Amygdala (tissue), 56 donors: ENCODE data around the gene SERTAD2.
A peak's percentile ranks its signal among the peaks of the same experiment; 100 is the strongest.

Experiments used
- DNase-seq, 56 donors: peaks; one replicate each; lab custom pipeline; 2025; lab: John Stamatoyannopoulos, UW

SERTAD2 gene

DNA sequence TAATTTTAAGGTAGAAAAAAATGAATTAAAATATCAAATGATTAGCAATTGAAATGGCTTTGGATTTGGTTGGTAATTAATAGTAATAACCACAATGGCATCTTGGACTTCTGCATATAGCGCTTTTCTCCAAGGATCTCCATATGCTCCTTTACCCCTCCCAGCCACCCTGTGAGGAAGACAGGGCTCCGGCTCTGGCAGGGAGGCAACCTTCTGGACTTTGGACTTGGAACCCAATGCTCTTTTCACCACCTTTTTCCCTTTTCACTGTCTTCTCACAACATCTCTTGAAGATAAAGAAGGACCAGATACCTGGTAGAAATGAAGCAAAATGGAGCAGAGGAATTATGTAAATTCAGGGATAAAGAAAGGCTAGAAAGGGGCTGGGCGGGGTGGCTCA lies 23.8 kb upstream of the SERTAD2 start:
- DNase-seq: no peak

- peak in 17 of 56 donors; percentile 1 to 61 (median 19) for DNase-seq
Observed at GRCh38 chr2:64675860-64676259, 22.1 kb upstream of the SERTAD2 start.

- DNase-seq: no peak
Observed at GRCh38 chr2:64672708-64673107, 19.0 kb upstream of the SERTAD2 start.

GRCh38 chr2:64670047-64670446 lies 16.3 kb upstream of the SERTAD2 start:
- DNase-seq: no peak

- no peak for DNase-seq
Observed at GRCh38 chr2:64669288-64669687, 15.6 kb upstream of the SERTAD2 start.

DNA sequence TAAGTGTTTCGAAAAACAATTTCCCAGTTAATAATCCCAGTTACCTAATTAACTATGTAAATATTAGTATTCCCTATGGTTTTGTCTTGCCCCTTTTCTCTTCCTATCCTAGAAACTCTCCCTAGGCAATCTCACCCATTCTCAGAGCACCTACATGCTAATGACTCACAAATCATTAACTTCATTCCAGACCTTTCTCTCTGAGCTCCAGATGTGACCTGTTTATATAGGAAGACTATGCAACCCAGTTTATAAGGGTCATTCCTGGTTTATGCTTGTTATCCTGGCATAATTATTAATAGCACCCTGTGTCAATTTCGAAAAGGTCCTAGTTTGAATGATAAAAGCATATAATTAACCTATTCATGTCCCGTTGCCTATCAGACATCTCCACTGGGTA lies 14.8 kb upstream of the SERTAD2 start:
- DNase-seq: no peak

DNA sequence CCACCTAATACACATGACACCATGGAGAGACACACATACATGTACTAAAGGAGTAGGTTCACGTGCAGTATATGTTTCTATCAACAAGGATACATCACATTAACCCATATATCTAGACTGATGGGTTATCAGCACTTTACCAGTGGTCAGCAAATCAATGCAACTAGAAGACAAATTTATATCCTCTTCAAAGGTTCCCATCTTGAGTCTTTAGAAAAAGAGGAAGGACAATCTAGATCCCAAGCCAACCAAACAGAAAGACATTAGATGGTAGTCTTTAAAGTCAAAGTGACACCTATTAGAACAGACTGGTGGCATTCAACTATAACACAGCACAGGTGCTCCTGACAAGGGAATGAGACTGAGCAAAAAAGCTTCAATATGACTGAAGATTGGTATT lies 13.8 kb upstream of the SERTAD2 start:
- no peak for DNase-seq

GRCh38 chr2:64666810-64667438 lies 13.2 kb upstream of the SERTAD2 start:
- no peak for DNase-seq

DNA sequence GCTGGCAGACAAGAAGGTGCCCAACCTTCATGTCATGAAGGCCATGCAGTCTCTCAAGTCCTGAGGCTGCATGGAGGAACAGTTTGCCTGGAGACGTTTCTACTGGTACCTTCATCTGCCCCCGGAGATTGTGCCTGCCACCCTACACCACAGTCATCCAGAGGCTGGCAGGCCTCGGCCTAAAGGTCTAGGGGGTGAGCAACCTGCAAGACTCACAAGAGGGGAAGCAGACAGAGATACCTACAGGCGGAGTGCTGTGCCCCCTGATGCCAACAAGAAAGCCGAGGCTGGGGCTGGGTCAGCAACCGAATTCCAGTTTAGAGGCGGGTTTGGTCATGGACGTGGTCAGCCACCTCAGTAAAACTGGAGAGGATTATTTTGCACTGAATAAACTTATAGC lies 12.0 kb upstream of the SERTAD2 start:
- no peak for DNase-seq

GRCh38 chr2:64663402-64663801 lies 9.7 kb upstream of the SERTAD2 start:
- DNase-seq: no peak

DNA sequence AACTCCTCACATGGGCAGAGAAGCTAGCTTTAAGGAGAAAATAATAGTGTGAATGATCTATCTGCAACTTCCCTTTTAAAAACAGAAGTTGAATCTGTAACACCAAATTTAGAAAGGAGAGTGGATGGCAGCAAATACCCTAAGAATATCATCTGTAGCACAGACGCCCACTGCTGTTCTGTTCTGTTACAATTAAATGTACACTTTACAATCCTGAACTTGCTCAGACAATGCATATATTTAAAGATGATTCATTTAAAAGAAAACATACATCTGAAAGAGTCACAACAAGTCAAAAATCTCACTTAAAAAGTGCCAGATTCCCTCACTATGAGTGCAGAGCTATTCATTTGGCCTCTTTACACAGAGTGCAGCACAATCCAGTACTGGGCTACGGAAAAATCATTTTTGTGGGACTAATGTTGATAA lies 8.0 kb upstream of the SERTAD2 start:
- DNase-seq: peak in 1 of 56 donors; percentile 34

- DNase-seq: no peak
Observed at GRCh38 chr2:64659252-64659651, 5.5 kb upstream of the SERTAD2 start.

DNA sequence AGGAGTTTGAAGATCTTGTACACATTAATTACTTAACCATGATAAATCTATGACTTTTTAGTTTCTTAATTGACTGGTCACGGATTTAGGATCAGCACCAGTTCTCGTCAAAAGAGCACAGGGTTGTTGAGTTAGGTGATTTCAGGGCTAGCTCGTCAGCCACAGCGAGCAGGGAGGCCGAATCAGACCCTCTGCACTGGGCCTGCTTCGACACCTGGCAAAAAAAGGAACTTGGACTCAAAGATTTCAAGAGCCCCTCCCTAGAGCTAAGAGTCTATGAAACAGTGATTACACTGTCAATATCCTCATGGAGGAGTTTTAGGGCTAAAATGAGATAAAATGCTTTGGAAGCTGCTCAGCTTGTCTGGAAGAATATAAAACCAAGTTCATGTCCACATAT lies 4.6 kb upstream of the SERTAD2 start:
- no peak for DNase-seq

DNA sequence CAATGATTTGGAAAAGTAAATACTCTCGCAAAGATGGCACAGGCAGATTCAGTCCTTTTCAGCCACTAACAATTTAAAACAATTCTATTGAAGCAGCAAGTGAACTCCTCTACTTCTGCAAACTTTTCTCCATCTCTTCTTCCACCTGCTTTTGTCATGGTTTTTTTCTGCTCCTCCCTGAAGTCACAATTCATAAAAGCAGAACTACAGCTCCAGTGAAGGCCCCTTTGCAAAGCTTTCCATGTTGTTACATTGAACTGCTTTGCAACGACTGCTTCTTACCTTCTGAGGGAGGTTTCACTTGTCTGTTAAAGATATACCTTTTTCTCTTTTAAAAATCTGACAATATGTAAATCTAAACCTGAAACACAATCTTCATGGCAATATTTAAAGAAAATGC lies 3.7 kb upstream of the SERTAD2 start:
- DNase-seq: no peak

GRCh38 chr2:64656379-64656778 lies 2.7 kb upstream of the SERTAD2 start:
- no peak for DNase-seq

DNA sequence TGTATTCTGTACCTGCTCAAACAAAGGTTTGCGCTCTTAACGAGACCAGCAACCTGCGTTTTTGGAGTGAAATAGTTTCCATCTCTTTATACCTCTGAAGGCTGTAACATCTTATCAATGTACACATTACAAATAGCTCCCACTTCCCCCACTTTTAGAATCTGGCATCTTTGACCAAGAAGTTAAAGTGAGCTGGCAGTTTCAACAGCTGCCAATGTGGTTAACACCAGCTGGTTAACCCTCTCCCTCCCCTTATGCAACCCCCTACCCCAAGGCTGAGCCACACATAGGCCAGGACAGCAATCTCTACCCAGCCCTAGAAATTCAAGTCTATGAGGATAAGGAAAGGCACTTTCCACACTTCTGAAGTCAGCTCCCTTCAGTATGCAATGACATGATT lies 2.2 kb upstream of the SERTAD2 start:
- no peak for DNase-seq

DNA sequence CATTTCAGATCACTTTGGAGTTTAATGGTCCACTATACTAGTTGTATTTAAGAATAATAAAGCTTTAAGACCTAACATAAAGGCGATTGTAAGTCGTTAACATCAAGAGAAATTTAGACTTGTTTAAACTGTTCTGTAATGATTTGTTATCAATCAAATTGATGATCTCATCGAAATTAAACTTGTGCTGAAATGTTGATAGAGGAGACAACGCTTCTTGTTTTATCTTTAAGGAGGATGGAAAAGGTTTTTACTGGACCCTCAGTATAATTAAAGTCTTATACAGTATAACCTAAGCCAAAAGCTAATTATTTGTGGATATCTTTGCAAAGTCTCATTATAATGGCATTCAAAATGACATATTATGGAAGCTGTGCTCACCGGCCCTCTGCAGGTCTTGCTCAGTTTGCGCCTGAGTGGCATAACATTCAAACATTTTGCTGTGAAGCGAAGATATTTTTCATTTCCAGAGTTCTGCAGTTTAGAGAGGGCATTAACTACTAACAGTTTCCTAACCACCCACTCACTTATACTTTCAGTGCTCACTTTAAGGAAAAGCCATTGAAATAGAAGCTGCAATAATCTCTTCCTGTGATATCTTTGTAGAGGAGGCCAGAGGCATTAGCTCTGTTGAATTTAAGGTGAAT lies 1.4 kb upstream of the SERTAD2 start:
- no peak for DNase-seq

DNA sequence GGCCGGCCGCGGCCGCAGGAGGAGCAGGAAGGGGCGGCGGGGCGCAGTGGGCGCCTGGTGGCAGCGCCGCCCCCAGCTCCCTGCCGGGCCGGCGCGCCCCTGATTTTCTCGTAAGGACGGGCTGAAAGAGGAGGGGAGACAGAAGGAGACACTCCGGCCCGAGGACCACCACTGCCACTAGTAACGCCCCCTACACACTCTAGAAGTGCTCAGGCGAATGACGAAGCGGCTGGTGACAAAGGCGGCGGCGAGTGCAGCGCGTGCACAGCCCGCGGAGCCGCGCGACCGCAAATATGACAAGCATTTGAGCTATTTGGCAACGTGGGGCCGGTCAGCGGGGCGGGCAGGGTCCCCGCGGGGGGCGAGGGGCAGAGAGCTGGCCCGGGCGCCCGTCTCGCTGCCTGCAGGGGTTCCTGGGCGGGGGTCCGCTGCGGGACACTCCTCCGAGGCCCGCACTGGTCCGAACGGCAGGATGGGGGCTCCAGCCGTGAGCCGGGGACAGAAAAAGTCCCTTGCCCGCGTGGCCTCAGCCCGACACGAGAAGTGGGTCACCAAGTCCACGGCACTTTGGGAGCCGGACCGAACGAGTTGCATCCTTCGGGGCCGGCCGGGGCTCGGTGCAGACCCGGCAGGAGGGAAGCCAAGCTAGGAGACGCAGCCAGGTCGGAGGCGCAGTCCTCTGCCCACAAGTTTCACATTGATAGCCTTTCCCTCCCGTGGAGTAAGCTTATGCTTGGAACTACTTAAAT lies 524 bp upstream of the SERTAD2 start:
- peak in 27 of 56 donors; percentile 28 to 87 (median 71) for DNase-seq

DNA sequence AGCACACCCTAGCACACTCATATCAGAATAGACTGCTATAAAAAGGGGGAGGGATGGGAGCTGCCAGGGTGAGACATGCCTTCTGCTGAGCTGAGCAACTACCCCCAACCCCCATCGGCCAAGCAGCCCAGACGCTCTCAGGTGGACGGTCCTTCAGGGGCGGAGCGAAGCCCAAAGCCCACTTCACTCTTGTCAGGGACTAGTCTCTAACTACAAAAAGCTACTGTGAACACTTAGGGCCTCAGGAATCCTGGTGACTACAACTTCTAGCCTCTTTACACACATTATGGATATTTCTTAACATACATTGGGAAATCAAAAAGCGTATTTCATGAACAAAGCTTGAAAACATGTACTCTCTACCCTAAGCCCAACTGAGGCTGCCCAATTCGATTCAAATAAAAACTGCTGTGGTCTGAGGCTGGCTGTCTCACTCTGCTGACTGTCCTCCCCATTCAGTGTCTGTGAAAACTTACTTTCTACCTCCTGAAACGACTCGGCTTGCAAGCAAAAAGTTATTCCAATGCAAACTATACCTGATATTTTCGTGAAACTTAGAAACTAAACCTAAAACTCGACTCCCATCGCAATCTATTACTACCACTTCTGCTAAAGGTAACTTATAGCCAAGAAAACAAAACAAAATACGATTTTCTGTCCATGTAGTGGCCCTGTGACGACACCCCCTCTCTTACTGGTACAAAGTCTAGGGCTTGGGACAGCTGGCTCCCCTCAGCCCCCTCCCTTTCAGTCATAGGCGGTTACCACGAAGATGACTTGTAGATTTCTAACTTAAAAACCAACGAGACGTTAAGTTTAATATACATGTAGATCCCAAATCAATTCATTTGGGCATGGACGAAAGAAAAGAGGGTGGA lies 1.2 kb downstream of the SERTAD2 start:
- DNase-seq: peak in 1 of 56 donors; percentile 24

DNA sequence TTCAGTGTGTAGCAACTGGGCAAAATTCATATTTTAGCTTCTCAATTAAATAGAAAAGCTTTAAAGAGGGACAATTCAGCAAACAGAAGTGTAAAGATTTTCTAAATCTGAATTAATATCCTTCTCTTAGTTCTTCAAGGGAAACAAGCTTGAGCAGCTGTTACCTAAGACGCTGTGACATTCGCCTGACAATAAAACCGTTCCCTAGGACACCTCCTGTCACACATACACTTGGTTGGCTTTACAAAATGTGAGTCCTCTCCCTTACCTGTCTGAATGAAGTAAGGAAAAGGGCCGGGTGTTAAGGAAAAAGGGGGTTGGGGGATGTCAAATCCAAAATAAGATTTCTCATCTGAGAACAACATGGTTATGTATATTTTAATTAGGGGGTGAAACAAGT lies 2.1 kb downstream of the SERTAD2 start:
- no peak for DNase-seq
